ENCODE results near the gene DEFB114.
"Not testable (repeated sequence)": the region's sequence is repeated elsewhere in the genome, so short reads cannot be mapped to it uniquely, and the experiment has no call there.

DEFB114 gene

GRCh38 chr6:49950415-49950751 lies 13.6 kb downstream of the DEFB114 start:
- Histone ChIP-seq H3K36me3 (ENCODE audit: insufficient read depth, low read length) (no peaks in the 10 kb centered on the region), H3K9ac (ENCODE audit: insufficient read length) (no peak overlapping the region), H3K27ac (no peak overlapping the region), H3K4me3 (no peak overlapping the region), H3K9me3 (ENCODE audit: low read depth, low read length) (no peaks in the 10 kb centered on the region; the same call in 1 of the 2 replicates)
- DNase-seq (ENCODE audit: low read depth, low spot score) = no peak
- TF ChIP-seq FOXP2 (optimal IDR thresholded peaks at IDR 0.05; ENCODE audit: control extremely low read depth, extremely low read length, insufficient read depth) (no peak), EZH2 (IDR thresholded peaks at IDR 0.05) (no peak), POLR2AphosphoS5 (IDR thresholded peaks at IDR 0.05; ENCODE audit: borderline replicate concordance, low read depth, low read length) (no peak)

- DNase-seq (ENCODE audit: low read depth, low spot score) = no peak
- H3K27ac ChIP-seq = no peak overlapping the region
- no peaks in the 10 kb centered on the region; the same call in 1 of the 2 replicates for H3K9me3 ChIP-seq (ENCODE audit: low read depth, low read length)
- TF ChIP-seq POLR2AphosphoS5 (IDR thresholded peaks at IDR 0.05; ENCODE audit: borderline replicate concordance, low read depth, low read length) (no peak), EZH2 (IDR thresholded peaks at IDR 0.05) (no peak), FOXP2 (optimal IDR thresholded peaks at IDR 0.05; ENCODE audit: control extremely low read depth, extremely low read length, insufficient read depth) (no peak)
- no peak overlapping the region for H3K4me3 ChIP-seq
- no peak overlapping the region for H3K9ac ChIP-seq (ENCODE audit: insufficient read length)
- H3K36me3 ChIP-seq (ENCODE audit: insufficient read depth, low read length) = no peaks in the 10 kb centered on the region
Observed at GRCh38 chr6:49949062-49949461, 14.9 kb downstream of the DEFB114 start.

- no peaks in the 10 kb centered on the region for H3K36me3 ChIP-seq (ENCODE audit: insufficient read depth, low read length)
- no peak for TF ChIP-seq EZH2 (IDR thresholded peaks at IDR 0.05)
- TF ChIP-seq POLR2AphosphoS5 (IDR thresholded peaks at IDR 0.05; ENCODE audit: borderline replicate concordance, low read depth, low read length) = no peak
- TF ChIP-seq FOXP2 (optimal IDR thresholded peaks at IDR 0.05; ENCODE audit: control extremely low read depth, extremely low read length, insufficient read depth) = no peak
- H3K9me3 ChIP-seq (ENCODE audit: low read depth, low read length) = no peaks in the 10 kb centered on the region; the same call in 1 of the 2 replicates
- H3K9ac ChIP-seq (ENCODE audit: insufficient read length) = no peak overlapping the region
- no peak overlapping the region for H3K4me3 ChIP-seq
- no peak overlapping the region for H3K27ac ChIP-seq
- no peak for DNase-seq (ENCODE audit: low read depth, low spot score)
Observed at GRCh38 chr6:49946835-49947234, 17.1 kb downstream of the DEFB114 start.

DNA sequence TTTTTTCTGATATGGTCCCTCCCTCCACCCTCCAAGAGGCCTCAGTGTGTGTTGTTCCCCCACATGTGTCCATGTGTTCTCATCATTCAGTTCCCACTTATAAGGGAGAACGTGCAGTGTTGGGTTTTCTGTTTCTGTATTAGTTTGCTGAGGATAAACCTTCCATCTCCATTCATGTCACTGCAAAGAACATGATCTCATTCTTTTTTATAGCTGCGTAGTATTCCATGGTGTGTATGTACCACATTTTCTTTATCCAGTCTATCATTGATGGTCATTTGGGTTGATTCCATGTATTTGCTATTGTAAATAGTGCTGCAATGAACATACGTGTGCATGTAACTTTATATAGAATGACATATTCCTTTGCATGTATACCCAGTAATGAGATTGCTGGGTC lies 19.9 kb downstream of the DEFB114 start:
- H3K27ac ChIP-seq; DNase-seq (ENCODE audit: low read depth, low spot score); H3K36me3 ChIP-seq (ENCODE audit: insufficient read depth, low read length); H3K9me3 ChIP-seq (ENCODE audit: low read depth, low read length); H3K4me3 ChIP-seq; H3K9ac ChIP-seq (ENCODE audit: insufficient read length): not testable (repeated sequence)

DNA sequence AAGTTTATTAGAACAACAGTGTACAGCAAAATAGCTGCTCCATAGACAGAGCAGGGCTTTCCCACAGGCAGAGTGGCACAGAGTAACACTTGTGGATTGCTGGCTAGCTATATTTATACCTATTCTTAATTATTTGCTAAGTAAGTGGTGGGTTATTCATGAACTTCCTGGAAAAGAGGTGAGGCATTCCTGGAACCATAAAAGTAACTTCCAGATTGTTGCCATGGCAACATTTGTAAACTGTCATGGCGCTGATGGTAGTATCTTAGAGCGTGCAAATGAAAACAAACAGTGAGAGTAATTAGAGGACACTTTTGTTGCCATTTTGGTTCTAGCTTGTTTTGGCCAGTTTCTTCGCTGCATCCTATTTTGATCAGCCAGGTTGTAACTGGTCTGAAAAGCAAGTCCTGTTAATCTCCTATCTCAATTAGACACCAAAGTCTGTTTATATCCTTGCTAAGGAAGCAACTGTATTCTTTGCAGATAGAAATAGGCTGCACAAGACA lies 23.9 kb downstream of the DEFB114 start:
- H3K27ac ChIP-seq = no peak overlapping the region
- no peaks in the 10 kb centered on the region for H3K9me3 ChIP-seq (ENCODE audit: low read depth, low read length)
- H3K4me3 ChIP-seq = no peak overlapping the region
- no peak for TF ChIP-seq POLR2AphosphoS5 (IDR thresholded peaks at IDR 0.05; ENCODE audit: borderline replicate concordance, low read depth, low read length)
- TF ChIP-seq EZH2 (IDR thresholded peaks at IDR 0.05) = no peak
- TF ChIP-seq FOXP2 (optimal IDR thresholded peaks at IDR 0.05; ENCODE audit: control extremely low read depth, extremely low read length, insufficient read depth) = no peak
- H3K9ac ChIP-seq (ENCODE audit: insufficient read length) = no peak overlapping the region
- no peak for DNase-seq (ENCODE audit: low read depth, low spot score)
- no peaks in the 10 kb centered on the region for H3K36me3 ChIP-seq (ENCODE audit: insufficient read depth, low read length)

- DNase-seq (ENCODE audit: low read depth, low spot score) = no peak
- no peak overlapping the region for H3K9ac ChIP-seq (ENCODE audit: insufficient read length)
- no peak overlapping the region for H3K27ac ChIP-seq
- H3K9me3 ChIP-seq (ENCODE audit: low read depth, low read length) = no peaks in the 10 kb centered on the region
- no peaks in the 10 kb centered on the region for H3K36me3 ChIP-seq (ENCODE audit: insufficient read depth, low read length)
- TF ChIP-seq FOXP2 (optimal IDR thresholded peaks at IDR 0.05; ENCODE audit: control extremely low read depth, extremely low read length, insufficient read depth) (no peak), POLR2AphosphoS5 (IDR thresholded peaks at IDR 0.05; ENCODE audit: borderline replicate concordance, low read depth, low read length) (no peak), EZH2 (IDR thresholded peaks at IDR 0.05) (no peak)
- no peak overlapping the region for H3K4me3 ChIP-seq
Observed at GRCh38 chr6:49937811-49938210, 26.2 kb downstream of the DEFB114 start.

DNA sequence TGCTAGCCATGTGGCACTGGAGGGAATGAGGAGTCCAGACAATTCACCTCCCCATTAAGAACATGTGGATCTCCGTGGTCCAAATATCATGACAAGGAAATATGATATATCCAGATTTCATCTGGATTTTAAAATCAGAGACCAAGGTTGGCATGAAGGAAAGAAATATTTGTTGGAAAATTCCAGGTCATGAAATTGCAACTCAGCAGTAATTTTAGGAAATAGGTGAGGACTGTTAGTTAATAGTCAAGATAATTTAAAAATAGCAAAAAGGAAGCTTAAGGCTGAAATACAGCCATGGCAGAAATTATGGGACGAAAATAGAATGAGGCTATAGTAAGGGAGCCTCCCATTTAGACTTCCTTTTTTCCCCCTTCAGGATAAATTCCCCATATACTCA lies 26.9 kb downstream of the DEFB114 start:
- no peak overlapping the region for H3K4me3 ChIP-seq
- H3K9ac ChIP-seq (ENCODE audit: insufficient read length) = no peak overlapping the region
- no peak overlapping the region for H3K27ac ChIP-seq
- H3K9me3 ChIP-seq (ENCODE audit: low read depth, low read length) = no peaks in the 10 kb centered on the region
- DNase-seq (ENCODE audit: low read depth, low spot score) = no peak
- no peak for TF ChIP-seq FOXP2 (optimal IDR thresholded peaks at IDR 0.05; ENCODE audit: control extremely low read depth, extremely low read length, insufficient read depth)
- no peak for TF ChIP-seq POLR2AphosphoS5 (IDR thresholded peaks at IDR 0.05; ENCODE audit: borderline replicate concordance, low read depth, low read length)
- TF ChIP-seq EZH2 (IDR thresholded peaks at IDR 0.05) = no peak
- no peaks in the 10 kb centered on the region for H3K36me3 ChIP-seq (ENCODE audit: insufficient read depth, low read length)

DNA sequence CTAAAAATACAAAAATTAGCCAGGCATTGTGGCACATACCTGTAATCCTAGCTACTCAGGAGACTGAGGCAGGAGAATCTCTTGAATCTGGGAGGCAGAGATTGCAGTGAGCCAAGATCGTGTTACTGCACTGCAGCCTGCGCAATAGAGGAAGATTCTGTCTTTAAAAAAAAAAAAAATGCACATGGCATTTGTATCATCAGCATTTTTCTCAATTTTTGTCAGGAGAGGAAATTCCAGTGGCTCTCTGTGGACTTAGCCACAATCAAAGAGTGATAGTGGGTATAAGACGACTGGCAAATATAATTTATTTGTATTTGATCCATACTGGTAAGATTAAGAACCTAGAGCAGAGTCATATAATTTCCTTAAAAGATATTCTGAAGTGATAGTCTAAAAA lies 28.6 kb downstream of the DEFB114 start:
- TF ChIP-seq FOXP2 (optimal IDR thresholded peaks at IDR 0.05; ENCODE audit: control extremely low read depth, extremely low read length, insufficient read depth) = no peak
- no peak for TF ChIP-seq EZH2 (IDR thresholded peaks at IDR 0.05)
- no peak for TF ChIP-seq POLR2AphosphoS5 (IDR thresholded peaks at IDR 0.05; ENCODE audit: borderline replicate concordance, low read depth, low read length)
- Histone ChIP-seq H3K9me3 (ENCODE audit: low read depth, low read length) (no peaks in the 10 kb centered on the region), H3K9ac (ENCODE audit: insufficient read length) (no peak overlapping the region), H3K36me3 (ENCODE audit: insufficient read depth, low read length) (no peaks in the 10 kb centered on the region), H3K27ac (no peak overlapping the region), H3K4me3 (no peak overlapping the region)
- no peak for DNase-seq (ENCODE audit: low read depth, low spot score)

DNA sequence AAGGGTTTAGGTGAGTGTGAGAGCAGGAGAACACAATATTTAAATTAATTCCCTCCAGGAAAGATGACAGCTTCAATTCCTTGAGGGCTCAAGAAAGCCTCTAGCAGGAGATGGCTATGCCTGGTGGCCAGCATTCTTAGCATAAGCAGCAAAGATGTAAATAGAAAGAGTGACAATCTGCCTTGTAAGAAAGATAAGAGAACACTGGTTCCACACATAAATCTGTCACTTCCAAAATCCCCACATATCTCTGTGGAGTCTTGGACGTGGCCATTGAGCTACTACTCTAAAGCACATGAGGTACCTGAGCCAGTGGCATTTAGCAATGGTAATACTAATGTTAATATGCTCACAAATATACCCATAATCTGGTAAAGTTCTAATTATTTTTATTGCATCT lies 29.2 kb downstream of the DEFB114 start:
- H3K9me3 ChIP-seq (ENCODE audit: low read depth, low read length) = no peaks in the 10 kb centered on the region
- H3K27ac ChIP-seq = no peak overlapping the region
- TF ChIP-seq POLR2AphosphoS5 (IDR thresholded peaks at IDR 0.05; ENCODE audit: borderline replicate concordance, low read depth, low read length) = no peak
- TF ChIP-seq EZH2 (IDR thresholded peaks at IDR 0.05) = no peak
- TF ChIP-seq FOXP2 (optimal IDR thresholded peaks at IDR 0.05; ENCODE audit: control extremely low read depth, extremely low read length, insufficient read depth) = no peak

More for the DNA sequence above, 29.2 kb downstream of the DEFB114 start:
- Histone ChIP-seq H3K36me3 (ENCODE audit: insufficient read depth, low read length) (no peaks in the 10 kb centered on the region), H3K4me3 (no peak overlapping the region), H3K9ac (ENCODE audit: insufficient read length) (no peak overlapping the region)
- DNase-seq (ENCODE audit: low read depth, low spot score) = no peak
